HEK293 (cell line): ENCODE results near the gene CSF2.

Source experiments
- CTCF ChIP-seq: fragments of 450-650 bp; formaldehyde crosslinking; IDR thresholded peaks from 2 replicates; pipeline ENCODE4 v1.5.1; 2016; ENCODE audit warnings: missing biosample characterization, missing genetic modification characterization
- GFI1B ChIP-seq: fragments of 450-650 bp; formaldehyde crosslinking; IDR thresholded peaks from 2 replicates; pipeline ENCODE4 v1.5.1; 2016; ENCODE audit warnings: missing biosample characterization, missing genetic modification characterization
- SP2 ChIP-seq: fragments of 450-650 bp; formaldehyde crosslinking; IDR thresholded peaks from 2 replicates; pipeline ENCODE4 v1.5.1; 2016; ENCODE audit warnings: missing biosample characterization, missing genetic modification characterization
- ZBTB10 ChIP-seq: fragments of 450-650 bp; formaldehyde crosslinking; IDR thresholded peaks from 2 replicates; pipeline ENCODE4 v1.5.1; 2016; ENCODE audit warnings: missing biosample characterization, missing genetic modification characterization
- ZBTB11 ChIP-seq: fragments of 450-650 bp; formaldehyde crosslinking; conservative IDR thresholded peaks from 2 replicates; pipeline ENCODE4 v1.5.1; 2016; ENCODE audit warnings: low read depth, missing biosample characterization, missing genetic modification characterization
- ZBTB8A ChIP-seq: fragments of 450-650 bp; formaldehyde crosslinking; IDR thresholded peaks from 2 replicates; pipeline ENCODE4 v1.5.1; 2016; ENCODE audit warnings: missing biosample characterization, missing genetic modification characterization
- ZFP37 ChIP-seq: fragments of 450-650 bp; formaldehyde crosslinking; IDR thresholded peaks from 2 replicates; pipeline ENCODE4 v1.5.1; 2016; ENCODE audit warnings: missing biosample characterization, missing genetic modification characterization
- ZNF140 ChIP-seq: fragments of 450-650 bp; formaldehyde crosslinking; IDR thresholded peaks from 2 replicates; pipeline ENCODE4 v1.5.1; 2016; ENCODE audit warnings: missing biosample characterization, missing genetic modification characterization
- ZNF23 ChIP-seq: fragments of 450-650 bp; formaldehyde crosslinking; IDR thresholded peaks from 2 replicates; pipeline ENCODE4 v1.5.1; 2016; ENCODE audit warnings: missing biosample characterization, missing genetic modification characterization, borderline replicate concordance
- ZNF488 ChIP-seq: fragments of 450-650 bp; formaldehyde crosslinking; IDR thresholded peaks from 2 replicates; pipeline ENCODE4 v1.5.1; 2016; ENCODE audit warnings: missing biosample characterization, missing genetic modification characterization
- ZNF747 ChIP-seq: fragments of 450-650 bp; formaldehyde crosslinking; IDR thresholded peaks from 2 replicates; pipeline ENCODE4 v1.5.1; 2016; ENCODE audit warnings: missing biosample characterization, missing genetic modification characterization
- ZSCAN30 ChIP-seq: fragments of 450-650 bp; IDR thresholded peaks from 2 replicates; pipeline ENCODE4 v1.5.1; 2018; ENCODE audit warnings: missing biosample characterization, mild to moderate bottlenecking, missing genetic modification characterization, moderate library complexity
- ZXDB ChIP-seq: fragments of 450-650 bp; formaldehyde crosslinking; IDR thresholded peaks from 2 replicates; pipeline ENCODE4 v1.5.1; 2016; ENCODE audit warnings: missing biosample characterization, missing genetic modification characterization

- no peak for TF ChIP-seq ZNF747 (tag by site-specific recombination)
- TF ChIP-seq CTCF (tag by site-specific recombination) = no peak
- no peak for TF ChIP-seq ZFP37 (tag by site-specific recombination)
- no peak for TF ChIP-seq ZBTB10
- TF ChIP-seq ZBTB11 (tag by site-specific recombination) = no peak
- TF ChIP-seq ZNF140 (tag by site-specific recombination) = no peak
- no peak for TF ChIP-seq ZSCAN30
- no peak for TF ChIP-seq ZNF23
- TF ChIP-seq ZNF488 = no peak
- TF ChIP-seq GFI1B (tag by site-specific recombination) = no peak
- TF ChIP-seq ZXDB = no peak
- TF ChIP-seq ZBTB8A (tag by site-specific recombination) = no peak
- no peak for TF ChIP-seq SP2
Measured at GRCh38 chr5:132103332-132103951, 29.9 kb downstream of the CSF2 start.
